ENCODE data around the gene SORL1-AS1.

SORL1-AS1 gene

DNA sequence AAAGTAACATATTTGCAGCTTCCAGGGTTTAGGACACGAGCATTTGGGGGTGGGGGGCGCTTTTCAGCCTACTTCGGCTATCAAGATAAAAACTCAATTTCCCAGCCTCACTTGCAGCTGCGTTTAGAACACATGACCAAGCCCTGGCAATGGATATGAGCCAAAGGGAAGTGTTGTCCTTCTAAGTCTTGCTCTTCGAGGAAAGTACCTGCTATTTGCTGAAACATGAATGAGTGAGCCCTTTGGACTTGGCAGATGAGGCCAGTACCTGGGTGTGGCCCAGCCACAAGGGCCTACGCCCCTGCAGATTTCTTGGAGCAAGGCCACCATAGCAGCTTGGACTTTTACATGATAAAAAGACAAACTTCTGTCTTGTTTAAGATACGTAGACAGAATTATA is 60.9 kb downstream of the SORL1-AS1 start:
- no peak overlapping the region for H3K4me3 Mint-ChIP-seq
- no peak for ATAC-seq (ENCODE audit: low read depth)
- H3K27me3 Mint-ChIP-seq: peaks cover 1% of the 10 kb centered on the region
- H3K9me3 Mint-ChIP-seq: peaks cover 2% of the 10 kb centered on the region
- DNase-seq (ENCODE audit: low spot score in 2 of 2): no peak
- peaks cover 7% of the 10 kb centered on the region for H3K4me1 Mint-ChIP-seq
- no peaks in the 10 kb centered on the region for H3K36me3 Mint-ChIP-seq
- H3K27ac Mint-ChIP-seq: no peak overlapping the region

- Mint-ChIP-seq H3K27ac (no peak overlapping the region), H3K4me3 (no peak overlapping the region), H3K36me3 (no peaks in the 10 kb centered on the region), H3K4me1 (peaks cover 6% of the 10 kb centered on the region), H3K27me3 (peaks cover 1% of the 10 kb centered on the region), H3K9me3 (peaks cover 2% of the 10 kb centered on the region)
- DNase-seq (ENCODE audit: low spot score in 2 of 2) (no peak), ATAC-seq (ENCODE audit: low read depth) (no peak)
These were observed 63.1 kb downstream of the SORL1-AS1 start for GRCh38 chr11:121389651-121390050.

Measured in memory B cell (primary cell).